HepG2 (cell line): ENCODE data around the gene GRK4. TPM values are rescaled to one million over a fixed set of nuclear protein-coding genes. Genes with fewer than 3 reads are reported as not detected.
A peak's percentile ranks its signal among the peaks of the same experiment; 100 is the strongest.

Source experiments
- HOXD1 ChIP-seq: sonication (generic); formaldehyde crosslinking; IDR thresholded peaks from 2 replicates; pipeline ENCODE4 v1.5.0; 2020; ENCODE audit warnings: missing genetic modification reagents
- KDM2A ChIP-seq: sonication (generic); formaldehyde crosslinking; IDR thresholded peaks from 2 replicates; pipeline ENCODE4 v1.4.0; 2020; ENCODE audit warnings: low read depth, missing genetic modification reagents, borderline replicate concordance
- KLF15 ChIP-seq: sonication (generic); formaldehyde crosslinking; IDR thresholded peaks from 2 replicates; pipeline ENCODE4 v1.8.1; 2023; ENCODE audit warnings: borderline replicate concordance, mild to moderate bottlenecking, inconsistent platforms, missing genetic modification reagents, mixed read lengths
- MTA3 ChIP-seq: sonication (generic); formaldehyde crosslinking; IDR thresholded peaks from 2 replicates; pipeline ENCODE4 v1.4.0; 2020; ENCODE audit warnings: missing genetic modification reagents
- POGZ ChIP-seq: sonication (generic); formaldehyde crosslinking; IDR thresholded peaks from 2 replicates; pipeline ENCODE4 v1.4.0; 2020; ENCODE audit warnings: mild to moderate bottlenecking, missing genetic modification reagents
- RARG ChIP-seq: sonication (generic); formaldehyde crosslinking; IDR thresholded peaks from 2 replicates; pipeline ENCODE4 v1.4.0; 2020; ENCODE audit warnings: low read depth, mild to moderate bottlenecking, missing genetic modification reagents
- RFXAP ChIP-seq: sonication (generic); formaldehyde crosslinking; IDR thresholded peaks from 2 replicates; pipeline ENCODE4 v1.4.0; 2020; ENCODE audit warnings: missing genetic modification reagents, borderline replicate concordance
- SIN3A ChIP-seq: IDR thresholded peaks from 2 replicates; pipeline ENCODE4 v1.6.1; 2011; ENCODE audit warnings: low read depth, mild to moderate bottlenecking, control low read depth, low read length, borderline replicate concordance
- SIN3B ChIP-seq: fragments of 150-350 bp; IDR thresholded peaks from 2 replicates; pipeline ENCODE4 v1.6.1; 2014; ENCODE audit warnings: low read length
- SMC3 ChIP-seq: IDR thresholded peaks from 2 replicates; pipeline ENCODE4 v1.6.1; 2011; ENCODE audit warnings: low read length, improper control_type of control experiment
- TGIF2 ChIP-seq: IDR thresholded peaks from 2 replicates; pipeline ENCODE4 v1.6.1; 2016; ENCODE audit warnings: control low read depth, missing compliant biosample characterization
- XBP1 ChIP-seq: sonication (generic); formaldehyde crosslinking; IDR thresholded peaks from 2 replicates; pipeline ENCODE4 v1.5.0; 2020; ENCODE audit warnings: missing genetic modification reagents
- ZBTB14 ChIP-seq: sonication (generic); formaldehyde crosslinking; IDR thresholded peaks from 2 replicates; pipeline ENCODE4 v1.4.0; 2020; ENCODE audit warnings: missing genetic modification reagents
- ZNF232 ChIP-seq: sonication (generic); formaldehyde crosslinking; IDR thresholded peaks from 2 replicates; pipeline ENCODE4 v1.4.0; 2020; ENCODE audit warnings: missing genetic modification reagents, borderline replicate concordance
- ZNF430 ChIP-seq: sonication (generic); formaldehyde crosslinking; IDR thresholded peaks from 2 replicates; pipeline ENCODE4 v1.9.0; 2021; ENCODE audit warnings: mild to moderate bottlenecking, missing genetic modification reagents
- ZNF501 ChIP-seq: sonication (generic); formaldehyde crosslinking; IDR thresholded peaks from 2 replicates; pipeline ENCODE4 v1.5.1; 2020; ENCODE audit warnings: mild to moderate bottlenecking, moderate library complexity, missing genetic modification reagents
- ZNF513 ChIP-seq: sonication (generic); formaldehyde crosslinking; conservative IDR thresholded peaks from 2 replicates; pipeline ENCODE4 v1.5.0; 2020; ENCODE audit warnings: missing genetic modification reagents
- ZNF557 ChIP-seq: sonication (generic); formaldehyde crosslinking; IDR thresholded peaks from 2 replicates; pipeline ENCODE4 v1.4.0; 2020; ENCODE audit warnings: missing genetic modification reagents
- ZNF660 ChIP-seq: sonication (generic); formaldehyde crosslinking; IDR thresholded peaks from 2 replicates; pipeline ENCODE4 v1.5.1; 2020; ENCODE audit warnings: mild to moderate bottlenecking, low read depth, missing genetic modification reagents, borderline replicate concordance
- ZNF773 ChIP-seq: sonication (generic); formaldehyde crosslinking; IDR thresholded peaks from 2 replicates; pipeline ENCODE4 v1.4.0; 2020; ENCODE audit warnings: missing genetic modification reagents, borderline replicate concordance
- ZNF839 ChIP-seq: sonication (generic); formaldehyde crosslinking; IDR thresholded peaks from 2 replicates; pipeline ENCODE4 v1.4.0; 2020; ENCODE audit warnings: missing genetic modification reagents, mild to moderate bottlenecking, borderline replicate concordance
- polyA plus RNA-seq, 8 experiments: library from polyadenylated mRNA; depleted of rRNA in 3 of 8; stranded (reverse) in 7 of 8; unstranded in 1 of 8; fragments of >200 nt; fragmentation: Illumina TruSeq in 4 of 8; extraction: Trizol in 4 of 8; gene quantifications; 2 replicates each; pipeline versions ENCODE4 v1.2.1 to v1.2.3, GENCODE V29; 2011 to 2016; ENCODE audit warnings: low read depth in 4 of 8, missing spikeins in 1 of 8, mixed read lengths in 1 of 8; ENCODE audit not compliant: insufficient read depth in 1 of 8
- total RNA-seq, 5 experiments: library from RNA; depleted of rRNA; stranded (reverse); fragments of >200 nt; fragmentation: Illumina TruSeq; extraction: Trizol; gene quantifications; 2 replicates each; pipeline ENCODE4 v1.2.3, GENCODE V29; 2016; ENCODE audit warnings: low read depth in 1 of 5
- TF ChIP-seq, protein P1 (sequence below): sonication (generic); formaldehyde crosslinking; IDR thresholded peaks from 2 replicates; pipeline ENCODE4 v1.4.0; 2020; ENCODE audit warnings: missing genetic modification reagents, mild to moderate bottlenecking, borderline replicate concordance

GRK4 gene
- total and polyA plus RNA-seq, 2 of the 13 experiments (the other 11 are each of a cell fraction or from before 2014, with no cell fraction given), result 1.8 to 2.0 TPM

- no peak for TF ChIP-seq ZNF839 (CRISPR knock-in tag)
- no peak for TF ChIP-seq RFXAP (CRISPR knock-in tag)
- TF ChIP-seq ZNF557, result no peak
- TF ChIP-seq SMC3, result no peak
- peak; percentile 59; the same call in 1 of the 2 replicates for TF ChIP-seq POGZ
- TF ChIP-seq SIN3B, result peak; percentile 46; the same call in 1 of the 2 replicates
- no peak for TF ChIP-seq KLF15 (CRISPR knock-in tag)
- TF ChIP-seq, protein P1, sequence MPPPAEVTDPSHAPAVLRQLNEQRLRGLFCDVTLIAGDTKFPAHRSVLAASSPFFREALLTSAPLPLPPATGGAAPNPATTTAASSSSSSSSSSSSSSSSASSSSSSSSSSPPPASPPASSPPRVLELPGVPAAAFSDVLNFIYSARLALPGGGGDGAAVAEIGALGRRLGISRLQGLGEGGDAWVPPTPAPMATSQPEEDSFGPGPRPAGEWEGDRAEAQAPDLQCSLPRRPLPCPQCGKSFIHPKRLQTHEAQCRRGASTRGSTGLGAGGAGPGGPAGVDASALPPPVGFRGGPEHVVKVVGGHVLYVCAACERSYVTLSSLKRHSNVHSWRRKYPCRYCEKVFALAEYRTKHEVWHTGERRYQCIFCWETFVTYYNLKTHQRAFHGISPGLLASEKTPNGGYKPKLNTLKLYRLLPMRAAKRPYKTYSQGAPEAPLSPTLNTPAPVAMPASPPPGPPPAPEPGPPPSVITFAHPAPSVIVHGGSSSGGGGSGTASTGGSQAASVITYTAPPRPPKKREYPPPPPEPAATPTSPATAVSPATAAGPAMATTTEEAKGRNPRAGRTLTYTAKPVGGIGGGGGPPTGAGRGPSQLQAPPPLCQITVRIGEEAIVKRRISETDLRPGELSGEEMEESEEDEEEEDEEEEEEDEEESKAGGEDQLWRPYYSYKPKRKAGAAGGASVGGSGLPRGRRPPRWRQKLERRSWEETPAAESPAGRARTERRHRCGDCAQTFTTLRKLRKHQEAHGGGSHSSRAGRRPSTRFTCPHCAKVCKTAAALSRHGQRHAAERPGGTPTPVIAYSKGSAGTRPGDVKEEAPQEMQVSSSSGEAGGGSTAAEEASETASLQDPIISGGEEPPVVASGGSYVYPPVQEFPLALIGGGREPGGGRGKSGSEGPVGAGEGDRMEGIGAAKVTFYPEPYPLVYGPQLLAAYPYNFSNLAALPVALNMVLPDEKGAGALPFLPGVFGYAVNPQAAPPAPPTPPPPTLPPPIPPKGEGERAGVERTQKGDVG, result no peak
- no peak for TF ChIP-seq ZNF232 (CRISPR knock-in tag)
- no peak for TF ChIP-seq MTA3 (CRISPR knock-in tag)
- TF ChIP-seq KDM2A (CRISPR knock-in tag), result peak; percentile 77
- TF ChIP-seq ZNF513 (CRISPR knock-in tag), result no peak
- TF ChIP-seq ZNF501, result peak; percentile 56; the same call in 1 of the 2 replicates
- no peak for TF ChIP-seq XBP1 (CRISPR knock-in tag)
- TF ChIP-seq HOXD1 (CRISPR knock-in tag), result no peak
- no peak for TF ChIP-seq ZNF660 (CRISPR knock-in tag)
- no peak for TF ChIP-seq ZNF430 (CRISPR knock-in tag)
- peak; percentile 29; the same call in 1 of the 2 replicates for TF ChIP-seq SIN3A
- 0 out of 2 replicates have a peak, but pooled peaks have one; percentile 19 for TF ChIP-seq TGIF2
- TF ChIP-seq ZBTB14 (CRISPR knock-in tag), result peak; percentile 31; the same call in 1 of the 2 replicates
- no peak for TF ChIP-seq ZNF773 (CRISPR knock-in tag)
- TF ChIP-seq RARG (CRISPR knock-in tag), result no peak
These were observed 28.3 kb upstream of the GRK4 start (continued) for GRCh38 chr4:2934813-2935761.
